ENCODE measurements around the gene HYAL3. TPM values are rescaled to one million over a fixed set of nuclear protein-coding genes. Genes with fewer than 3 reads are reported as not detected.

HYAL3 gene
- total and polyA plus RNA-seq, 2 of the 8 experiments (the other 6 are each of a cell fraction or from before 2014, with no cell fraction given) = 3.2 to 12.2 TPM

GRCh38 chr3:50339485-50340146 lies 40.4 kb upstream of the HYAL3 start (continued):
- TF ChIP-seq CHD7 (IDR thresholded peaks at IDR 0.05; ENCODE audit: insufficient replicate concordance, low read length) = no peak
- TF ChIP-seq POLR2AphosphoS5 (IDR thresholded peaks at IDR 0.05; ENCODE audit: low read depth, low read length) = no peak
- no peak for TF ChIP-seq TEAD4 (IDR thresholded peaks at IDR 0.05; ENCODE audit: low read depth, low read length)
- TF ChIP-seq CTCF (IDR thresholded peaks at IDR 0.05; ENCODE audit: control extremely low read depth in 1 of 3, insufficient read depth in 1 of 3, low read depth in 1 of 3, low read length in 3 of 3) = no peak
- no peak for TF ChIP-seq USF2 (IDR thresholded peaks at IDR 0.05; ENCODE audit: low read length)
- TF ChIP-seq POLR2A (IDR thresholded peaks at IDR 0.05; ENCODE audit: control extremely low read depth in 1 of 2, low read depth in 2 of 2, low read length in 2 of 2) = no peak
- TF ChIP-seq EP300 (IDR thresholded peaks at IDR 0.05; ENCODE audit: borderline replicate concordance in 1 of 2, low read depth in 2 of 2, low read length in 2 of 2) = no peak

Measured in H1 (cell line).